ENCODE measurements around the gene TMCO2. TPM values are rescaled to one million over a fixed set of nuclear protein-coding genes. Genes with fewer than 3 reads are reported as not detected.

The TMCO2 gene
- total and polyA plus RNA-seq, 10 of the 15 experiments (the other 5 are each of a cell fraction or from before 2014, with no cell fraction given), result not detected

- intact Hi-C loops (cut with micrococcal nuclease; ENCODE audit: unreplicated experiment), result no loop called here
- SMC1A ChIA-PET (ENCODE audit: uncharacterized antibody, unreplicated experiment), result interaction anchor here (0.7 kb wide), 1 partner anchor 9 kb away, joined by 3 read pairs; no protein-coding TSS in a partner anchor
Observed at GRCh38 chr1:40245686-40246085, 2.1 kb upstream of the TMCO2 start.

GRCh38 chr1:40248412-40248811, 675 bp downstream of the TMCO2 start:
- ChIA-PET POLR2A (no interaction called here), RAD21 (ENCODE audit: unreplicated experiment) (interaction anchor here (1.3 kb wide), 1 partner anchor 9 kb away, joined by 6 read pairs; the partner anchor contains the start of gene ZMPSTE24), SMC1A (ENCODE audit: uncharacterized antibody, unreplicated experiment) (interaction anchor here (1.4 kb wide), 1 partner anchor 151 kb away, joined by 4 read pairs; no protein-coding TSS in a partner anchor), CTCF (interaction anchor here (0.8 to 1.5 kb wide), 5 partner anchors 16 to 156 kb away, joined by 3 to 5 read pairs (median 4); no protein-coding TSS in a partner anchor)
- Histone ChIP-seq H3K4me2 (ENCODE audit: control insufficient read depth, insufficient read depth) (no peak overlapping the region), H4K20me1 (ENCODE audit: control insufficient read depth, insufficient read depth) (no peaks in the 10 kb centered on the region), H3K79me2 (ENCODE audit: control insufficient read depth, insufficient read depth, low read length) (no peaks in the 10 kb centered on the region), H3K9ac (ENCODE audit: control insufficient read depth, insufficient read depth, low read length) (no peak overlapping the region), H2AFZ (ENCODE audit: control insufficient read depth, low read depth, low read length) (no peak overlapping the region), H3K36me3 (ENCODE audit: control insufficient read depth in 2 of 2, insufficient read depth in 2 of 2, low read length in 1 of 2) (no peaks in the 10 kb centered on the region), H3K27me3 (replicated peaks in 1 of 2; ENCODE audit: control insufficient read depth in 2 of 2, insufficient read depth in 2 of 2, low read length in 1 of 2) (no peaks in the 10 kb centered on the region), H3K27ac (ENCODE audit: control insufficient read depth, insufficient read depth) (no peak overlapping the region), H3K4me1 (ENCODE audit: control insufficient read depth, insufficient read depth, low read length) (no peaks in the 10 kb centered on the region), H3K4me3 (no peak overlapping the region), H3K9me3 (replicated peaks; ENCODE audit: control insufficient read depth, insufficient read depth, low read length) (no peaks in the 10 kb centered on the region)
- intact Hi-C loops (cut with micrococcal nuclease; ENCODE audit: unreplicated experiment), result no loop called here
- no peak for FAIRE-seq
- in situ Hi-C loops (cut with MboI), result no loop called here
- TF ChIP-seq NRF1 (conservative IDR thresholded peaks at IDR 0.05; ENCODE audit: low read depth, low read length) (no peak), MLLT1 (IDR thresholded peaks at IDR 0.05) (no peak), SP1 (IDR thresholded peaks at IDR 0.05; ENCODE audit: low read depth, low read length) (no peak), RAD51 (IDR thresholded peaks at IDR 0.05) (no peak), CBX3 (IDR thresholded peaks at IDR 0.05; ENCODE audit: borderline replicate concordance, low read depth) (no peak)
- ATAC-seq, result no peak
- DNase-seq (ENCODE audit: low read depth, low spot score), result no peak
- no TSS peak for BruUV-seq (replicated peaks)

More at GRCh38 chr1:40245686-40246085, 2.1 kb upstream of the TMCO2 start:
- RAD21 ChIA-PET (ENCODE audit: unreplicated experiment), result interaction anchor here (0.9 kb wide), 1 partner anchor 21 kb away, joined by 3 read pairs; no protein-coding TSS in a partner anchor
- WGBS (ENCODE audit: insufficient coverage, insufficient replicate concordance, low lambda C conversion rate, missing lambda C conversion rate), result 100% methylated on average over 3 of the region's 3 CpGs
- no peak overlapping the region for H3K4me2 ChIP-seq (ENCODE audit: control insufficient read depth, insufficient read depth)
- in situ Hi-C loops (cut with MboI), result no loop called here
- no peaks in the 10 kb centered on the region for H3K9me3 ChIP-seq (replicated peaks; ENCODE audit: control insufficient read depth, insufficient read depth, low read length)
- H3K4me3 ChIP-seq, result no peak overlapping the region
- no peak overlapping the region for H3K27ac ChIP-seq (ENCODE audit: control insufficient read depth, insufficient read depth)
- FAIRE-seq (no peak), ATAC-seq (no peak), DNase-seq (ENCODE audit: low read depth, low spot score) (no peak)
- BruUV-seq (replicated peaks), result no TSS peak
- H3K79me2 ChIP-seq (ENCODE audit: control insufficient read depth, insufficient read depth, low read length), result no peaks in the 10 kb centered on the region
- no peaks in the 10 kb centered on the region for H3K27me3 ChIP-seq (replicated peaks in 1 of 2; ENCODE audit: control insufficient read depth in 2 of 2, insufficient read depth in 2 of 2, low read length in 1 of 2)
- no peaks in the 10 kb centered on the region for H4K20me1 ChIP-seq (ENCODE audit: control insufficient read depth, insufficient read depth)
- H3K36me3 ChIP-seq (ENCODE audit: control insufficient read depth in 2 of 2, insufficient read depth in 2 of 2, low read length in 1 of 2), result no peaks in the 10 kb centered on the region
- TF ChIP-seq EED (IDR thresholded peaks at IDR 0.05; ENCODE audit: low read depth) (no peak), SMAD1 (IDR thresholded peaks at IDR 0.05; ENCODE audit: low read depth, partially characterized antibody) (no peak), SMC3 (IDR thresholded peaks at IDR 0.05; ENCODE audit: borderline replicate concordance, low read length) (no peak), WRNIP1 (IDR thresholded peaks at IDR 0.05; ENCODE audit: borderline replicate concordance, low read depth, low read length) (no peak), MEF2A (IDR thresholded peaks at IDR 0.05; ENCODE audit: insufficient read depth, low read depth, low read length) (no peak), FOXM1 (IDR thresholded peaks at IDR 0.05; ENCODE audit: low read depth, low read length) (no peak), IKZF2 (IDR thresholded peaks at IDR 0.05) (no peak), HDAC2 (IDR thresholded peaks at IDR 0.05) (no peak), SMARCA5 (IDR thresholded peaks at IDR 0.05) (no peak), IKZF1 (conservative IDR thresholded peaks at IDR 0.05) (no peak), SP1 (IDR thresholded peaks at IDR 0.05; ENCODE audit: low read depth, low read length) (no peak), BMI1 (IDR thresholded peaks at IDR 0.05; ENCODE audit: borderline replicate concordance) (no peak)
- H3K9ac ChIP-seq (ENCODE audit: control insufficient read depth, insufficient read depth, low read length), result no peak overlapping the region
- H3K4me1 ChIP-seq (ENCODE audit: control insufficient read depth, insufficient read depth, low read length), result peaks cover 13% of the 10 kb centered on the region
- no peak overlapping the region for H2AFZ ChIP-seq (ENCODE audit: control insufficient read depth, low read depth, low read length)
- POLR2A ChIA-PET, result interaction anchor here (0.6 kb wide), 1 partner anchor 96 kb away, joined by 8 read pairs; no protein-coding TSS in a partner anchor
- CTCF ChIA-PET, result interaction anchor here (0.8 to 1.5 kb wide), 3 partner anchors 17 to 93 kb away, joined by 3 to 4 read pairs (median 3); no protein-coding TSS in a partner anchor
